Adrenal gland (tissue), 12 donors: ENCODE data around the gene ISM1. TPM values are rescaled to one million over a fixed set of nuclear protein-coding genes. Genes with fewer than 3 reads are reported as not detected.

ENCODE experiments used
- DNase-seq, 7 donors: peaks; one replicate each; pipeline ENCODE4 v3.0.0-alpha.2; 2019 to 2020
- H3K27ac ChIP-seq, 5 donors: fragments of 200-600 bp; sonication (generic) in 4 of 5; 1 replicate in 3 of 5; 2 replicates in 2 of 5; pipeline versions ENCODE4 v1.5.1 to v1.8.0; 2016 to 2020; ENCODE audit warnings: mild to moderate bottlenecking in 1 of 5
- H3K27me3 ChIP-seq: fragments of 200-600 bp; 2 replicates; pipeline ENCODE4 v1.8.0; 2021
- H3K36me3 ChIP-seq, 2 donors: fragments of 200-600 bp; replicated peaks in 1 of 2; 1 replicate in 1 of 2; 2 replicates in 1 of 2; pipeline versions ENCODE4 v1.5.1 to v1.8.0; 2018 to 2022
- H3K4me1 ChIP-seq, 2 donors: fragments of 200-600 bp; replicated peaks in 1 of 2; 1 replicate in 1 of 2; 2 replicates in 1 of 2; pipeline versions ENCODE4 v1.5.1 to v1.8.0; 2018 to 2021
- H3K4me3 ChIP-seq, 4 donors: fragments of 200-600 bp; sonication (generic) in 3 of 4; one replicate each; pipeline ENCODE4 v1.5.1; 2016 to 2018
- H3K9me3 ChIP-seq, 3 donors: fragments of 200-600 bp; sonication (generic) in 1 of 3; replicated peaks in 1 of 3; 1 replicate in 2 of 3; 2 replicates in 1 of 3; pipeline versions ENCODE4 v1.5.1 to v1.8.0; 2016 to 2021
- CTCF ChIP-seq, 6 experiments: fragments of 450-650 bp in 4 of 6; fragments of 200-600 bp in 2 of 6; sonication (generic) in 1 of 6; IDR thresholded peaks; 1 replicate in 5 of 6; 2 replicates in 1 of 6; pipeline versions ENCODE4 v1.5.1 to v1.8.0; 2016 to 2021; ENCODE audit warnings: antibody characterized with exemption in 6 of 6, mild to moderate bottlenecking in 2 of 6, moderate library complexity in 1 of 6
- POLR2A ChIP-seq, 2 donors: fragments of 450-650 bp; IDR thresholded peaks; one replicate each; pipeline ENCODE4 v1.6.1; 2017; ENCODE audit warnings: antibody characterized with exemption in 2 of 2, mild to moderate bottlenecking in 2 of 2, moderate library complexity in 1 of 2
- WGBS, 4 donors: extraction: QIAGEN DNeasy Blood & Tissue Kit in 2 of 4; methylation state at CpG; one replicate each; pipeline versions ENCODE4 v1.1.5 to v1.1.7; 2013 to 2017; 5-methylcytosine and 5-hydroxymethylcytosine counted together
- intact Hi-C, 2 donors: fragments of 100-400 bp; cut with DNase I; formaldehyde crosslinking; loops; one replicate each; pipeline versions ENCODE4 v1.14.1 to v1.15.0; 2022 to 2023
- polyA plus RNA-seq, 3 donors: library from polyadenylated mRNA; stranded (reverse); fragments of 200-250 nt in 2 of 3; fragments of 350-450 nt in 1 of 3; fragmentation: Illumina TruSeq in 1 of 3; extraction: RNeasy Lipid Tissue Mini Kit (QIAGEN cat#74804) in 1 of 3; gene quantifications; one replicate each; pipeline ENCODE4 v1.2.3, GENCODE V29; 2013 to 2014
- total RNA-seq, 9 donors: library from RNA; depleted of rRNA in 4 of 9; stranded (reverse); fragments of >200 nt in 4 of 9; fragments of 120-200 nt in 1 of 9; fragmentation: NEBNext Ultra II Directional in 1 of 9; extraction: Animal tissue kit (Norgen Biotek cat#: 25700) in 1 of 9; gene quantifications; one replicate each; pipeline versions ENCODE4 v1.1.0 to v1.2.4, GENCODE V29; 2013 to 2023
- donor health status: healthy with polysubstance abuse.
- donor health status: Bipolar disorder and iron deficiency.
- donor health status: DM: yes; HTN: yes; CAD: no.
- donor health status: DM: no; HTN: no; CAD: no.
- donor health status: DM: no; HTN: no; CAD: no.
- donor health status: DM: yes; HTN: yes; CAD: no.

ISM1 gene
- total and polyA plus RNA-seq, 12 donors, result 0.17 to 4.4 (median 1.8) TPM

DNA sequence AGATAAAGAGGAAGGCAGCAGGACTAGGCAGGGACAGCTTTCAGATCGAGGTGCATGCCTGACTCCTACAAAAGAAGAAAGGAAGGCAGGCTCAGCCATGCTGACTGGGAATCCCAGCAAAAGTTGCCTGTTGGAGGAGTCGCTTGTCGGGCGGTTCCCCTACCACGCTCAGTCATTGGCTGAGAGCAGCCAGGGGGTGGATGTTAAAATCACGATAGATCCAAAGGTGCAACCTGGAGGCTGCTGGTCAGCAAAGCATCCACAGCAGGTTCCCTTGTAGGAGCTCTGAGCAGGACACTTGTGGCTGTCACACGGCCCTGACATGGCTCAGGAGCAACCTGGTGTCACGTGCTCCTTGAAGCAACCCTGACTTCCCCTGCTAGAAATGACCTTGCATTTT, 74.6 kb downstream of the ISM1 start:
- Histone ChIP-seq H3K27me3 (no peaks in the 10 kb centered on the region), H3K4me3 (no peak overlapping the region), H3K4me1 (no peaks in the 10 kb centered on the region), H3K27ac (no peak overlapping the region), H3K36me3 (no peaks in the 10 kb centered on the region), H3K9me3 (no peaks in the 10 kb centered on the region)
- intact Hi-C loops, result no loop called here
- DNase-seq, result no peak
- TF ChIP-seq POLR2A (IDR thresholded peaks at IDR 0.05) (no peak), CTCF (IDR thresholded peaks at IDR 0.05) (no peak)
- 76 to 83% (median 79%) methylated on average over 8 of the region's 8 CpGs for WGBS, 4 donors

GRCh38 chr20:13296070-13296469, 75.0 kb downstream of the ISM1 start:
- TF ChIP-seq POLR2A (IDR thresholded peaks at IDR 0.05) (no peak), CTCF (IDR thresholded peaks at IDR 0.05) (no peak)
- no peak overlapping the region for H3K27ac ChIP-seq
- H3K27me3 ChIP-seq, result no peaks in the 10 kb centered on the region
- H3K4me3 ChIP-seq, result no peak overlapping the region
- no peak for DNase-seq
- H3K9me3 ChIP-seq, result no peaks in the 10 kb centered on the region
- intact Hi-C loops, result no loop called here
- 57 to 73% (median 62%) methylated on average over 4 of the region's 4 CpGs for WGBS, 4 donors
- H3K36me3 ChIP-seq, result no peaks in the 10 kb centered on the region
- H3K4me1 ChIP-seq, result no peaks in the 10 kb centered on the region

GRCh38 chr20:13297147-13297899, 76.2 kb downstream of the ISM1 start:
- 81 to 95% (median 84%) methylated on average over 5 of the region's 5 CpGs for WGBS, 4 donors
- TF ChIP-seq POLR2A (IDR thresholded peaks at IDR 0.05) (no peak), CTCF (IDR thresholded peaks at IDR 0.05) (no peak)
- Histone ChIP-seq H3K4me3 (no peak overlapping the region), H3K36me3 (no peaks in the 10 kb centered on the region), H3K27me3 (no peaks in the 10 kb centered on the region), H3K9me3 (no peaks in the 10 kb centered on the region), H3K4me1 (no peaks in the 10 kb centered on the region), H3K27ac (no peak overlapping the region)
- DNase-seq, result no peak
- intact Hi-C loops, result no loop called here

DNA sequence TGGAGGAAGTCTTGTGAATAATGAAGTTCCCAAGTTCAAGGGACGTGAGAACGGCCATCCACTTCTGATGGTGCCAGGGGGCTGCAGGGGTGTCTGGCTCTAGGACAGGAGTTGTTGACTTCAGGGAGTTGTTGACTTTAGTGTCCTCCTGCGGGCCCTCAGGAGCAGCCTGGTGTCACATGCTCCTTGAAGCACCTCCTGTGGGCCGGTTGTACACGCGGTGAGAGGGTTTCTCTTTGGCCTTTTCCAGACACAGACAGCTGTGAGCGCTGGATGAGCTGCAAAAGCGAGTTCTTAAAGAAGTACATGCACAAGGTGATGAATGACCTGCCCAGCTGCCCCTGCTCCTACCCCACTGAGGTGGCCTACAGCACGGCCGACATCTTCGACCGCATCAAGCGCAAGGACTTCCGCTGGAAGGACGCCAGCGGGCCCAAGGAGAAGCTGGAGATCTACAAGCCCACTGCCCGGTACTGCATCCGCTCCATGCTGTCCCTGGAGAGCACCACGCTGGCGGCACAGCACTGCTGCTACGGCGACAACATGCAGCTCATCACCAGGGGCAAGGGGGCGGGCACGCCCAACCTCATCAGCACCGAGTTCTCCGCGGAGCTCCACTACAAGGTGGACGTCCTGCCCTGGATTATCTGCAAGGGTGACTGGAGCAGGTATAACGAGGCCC, 77.8 kb downstream of the ISM1 start:
- Histone ChIP-seq H3K36me3 (no peaks in the 10 kb centered on the region), H3K27me3 (no peaks in the 10 kb centered on the region), H3K4me3 (no peak overlapping the region), H3K9me3 (no peaks in the 10 kb centered on the region), H3K4me1 (no peaks in the 10 kb centered on the region), H3K27ac (no peak overlapping the region)
- intact Hi-C loops, result no loop called here
- 90 to 95% (median 93%) methylated on average over 9 to 29 of the region's 29 CpGs for WGBS, 4 donors
- no peak for DNase-seq
- TF ChIP-seq CTCF (IDR thresholded peaks at IDR 0.05) (no peak), POLR2A (IDR thresholded peaks at IDR 0.05) (no peak)
